ENCODE results near the gene DPH1.

Gene DPH1

DNA sequence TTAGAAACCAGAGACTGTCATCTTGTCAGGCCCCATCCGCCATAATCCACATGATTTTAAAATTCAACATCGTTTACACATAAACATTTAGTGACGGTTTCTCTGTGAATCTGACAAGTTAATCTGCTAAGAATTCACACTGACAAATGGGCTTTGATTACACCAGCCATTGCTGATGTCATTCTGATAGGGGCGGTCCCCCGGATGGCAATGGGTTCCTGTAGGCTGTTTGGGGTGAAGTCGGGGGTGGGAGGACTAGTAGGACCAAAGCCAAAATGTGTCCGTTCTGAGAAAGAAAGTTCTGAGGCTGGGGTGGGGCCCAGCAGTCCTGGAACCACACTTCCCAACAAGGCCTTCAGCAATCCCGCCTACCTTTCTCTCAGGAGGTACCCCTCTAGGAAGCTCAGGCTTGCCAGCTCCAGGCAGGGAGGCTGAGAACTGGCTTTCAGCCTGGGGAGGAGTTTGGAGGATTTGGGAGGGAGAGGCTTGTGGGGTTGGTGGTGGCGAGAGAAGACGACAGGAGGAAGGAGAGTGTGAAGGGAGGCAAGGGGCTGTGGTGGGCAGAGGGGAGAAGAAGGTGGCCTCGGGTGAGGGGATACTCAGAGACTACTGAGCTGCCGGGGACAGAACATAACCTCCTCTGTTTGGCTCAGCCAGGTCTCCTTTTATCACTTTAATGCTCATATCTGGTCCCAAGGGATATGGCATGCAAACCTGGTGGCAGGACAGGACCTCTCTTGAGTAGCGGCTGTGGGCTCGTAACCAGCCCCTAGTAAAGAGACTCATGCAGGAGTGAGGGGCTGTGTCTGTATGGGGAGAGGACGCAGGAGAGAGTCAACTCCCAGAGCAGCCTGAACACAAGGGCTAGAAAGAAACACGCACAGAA lies 33.6 kb downstream of the DPH1 start:
- no peak for DNase-seq

DNA sequence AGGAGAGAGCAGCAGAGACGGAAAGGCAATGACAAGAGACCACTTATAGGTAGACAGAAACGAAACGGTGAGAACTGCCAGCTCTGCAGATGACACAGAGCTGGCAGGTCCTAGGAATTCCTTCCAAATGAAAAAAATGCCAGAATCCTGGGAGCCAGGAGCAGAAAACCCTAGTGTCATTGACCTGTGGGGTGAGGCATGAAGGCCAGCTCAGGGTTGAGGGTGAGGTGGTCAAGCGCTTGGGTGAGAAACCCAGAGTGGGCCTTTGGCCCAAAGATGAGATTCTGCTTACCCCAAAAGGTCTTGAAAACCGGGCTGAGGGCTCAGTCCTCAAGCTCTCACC lies 34.2 kb downstream of the DPH1 start:
- no peak for DNase-seq

GRCh38 chr17:2064520-2064971 lies 34.6 kb downstream of the DPH1 start:
- DNase-seq = no peak

- DNase-seq = no peak
Observed at GRCh38 chr17:2064980-2065785, 35.2 kb downstream of the DPH1 start.

DNA sequence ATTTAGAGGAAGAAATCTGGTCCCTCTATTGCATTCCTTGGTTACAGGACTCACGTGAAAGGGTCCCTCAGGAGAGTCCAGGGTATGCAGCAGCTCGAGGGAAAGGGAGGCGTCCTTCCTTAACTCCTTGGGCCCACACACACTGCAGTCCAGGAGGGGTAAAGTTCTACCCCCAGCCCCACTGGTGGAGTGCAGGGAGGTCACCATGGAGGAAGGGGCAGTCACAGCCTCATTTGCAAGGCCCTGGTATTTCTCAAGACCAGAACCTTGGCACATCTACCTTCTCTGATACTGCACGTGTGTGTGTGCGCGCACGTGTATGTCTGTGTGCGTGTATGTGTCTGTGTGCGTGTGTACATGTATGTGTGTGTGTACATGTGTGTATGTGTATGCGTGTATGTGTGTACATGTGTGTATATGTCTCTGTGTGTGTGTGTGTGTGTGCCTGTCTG lies 36.0 kb downstream of the DPH1 start:
- DNase-seq = no peak

DNA sequence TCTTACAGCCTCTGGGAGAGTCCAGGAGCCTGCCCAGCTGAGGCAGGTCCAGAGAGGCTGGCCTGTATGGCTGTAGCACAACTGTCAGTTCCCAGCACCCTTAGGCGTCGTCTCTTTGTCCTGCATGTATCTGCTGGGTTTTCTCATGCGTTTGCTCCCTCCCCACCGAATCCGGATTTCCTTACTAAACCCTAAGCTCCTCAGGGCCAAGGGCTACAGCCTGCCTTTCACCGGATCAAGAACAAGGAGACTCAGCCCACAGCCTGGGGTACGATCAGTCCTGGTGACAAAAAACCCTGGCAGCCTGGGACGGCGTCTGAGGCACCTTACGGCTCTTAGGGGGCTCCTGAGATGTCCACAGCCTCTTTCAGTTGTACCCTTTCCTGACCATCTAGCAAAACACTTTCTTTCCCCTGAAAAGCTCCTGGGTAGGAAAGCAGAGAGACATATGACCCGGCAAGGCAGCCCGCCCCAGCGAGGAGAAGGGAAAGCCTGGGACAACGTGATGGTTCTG lies 37.2 kb downstream of the DPH1 start:
- no peak for DNase-seq

DNA sequence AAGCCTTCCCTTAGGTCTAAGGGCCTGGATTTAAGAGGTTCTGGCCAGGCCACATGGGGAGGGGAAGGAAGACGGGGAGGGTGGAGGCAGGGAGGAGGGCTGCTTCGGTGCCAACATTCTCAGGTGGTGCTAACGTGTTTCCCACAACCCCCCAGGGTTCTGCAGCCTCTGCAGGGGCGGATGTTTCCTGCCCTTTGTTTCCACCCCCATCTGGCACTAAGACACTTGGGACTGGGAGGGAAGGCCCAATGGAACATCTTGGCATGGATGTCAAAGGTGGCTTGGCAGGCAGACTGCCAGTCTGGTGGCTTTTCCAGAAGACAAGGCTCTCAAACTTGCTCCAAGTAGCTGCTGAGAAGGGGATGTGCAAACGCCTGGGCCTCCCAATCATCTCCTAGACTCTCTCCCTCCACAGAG lies 37.7 kb downstream of the DPH1 start:
- no peak for DNase-seq

- DNase-seq = no peak
Observed at GRCh38 chr17:2068031-2068518, 38.1 kb downstream of the DPH1 start.

- DNase-seq = no peak
Observed at GRCh38 chr17:2068519-2069051, 38.6 kb downstream of the DPH1 start.

GRCh38 chr17:2070241-2071023 lies 40.5 kb downstream of the DPH1 start:
- no peak for DNase-seq

- no peak for DNase-seq
Observed at GRCh38 chr17:2071024-2071385, 41.1 kb downstream of the DPH1 start.

DNA sequence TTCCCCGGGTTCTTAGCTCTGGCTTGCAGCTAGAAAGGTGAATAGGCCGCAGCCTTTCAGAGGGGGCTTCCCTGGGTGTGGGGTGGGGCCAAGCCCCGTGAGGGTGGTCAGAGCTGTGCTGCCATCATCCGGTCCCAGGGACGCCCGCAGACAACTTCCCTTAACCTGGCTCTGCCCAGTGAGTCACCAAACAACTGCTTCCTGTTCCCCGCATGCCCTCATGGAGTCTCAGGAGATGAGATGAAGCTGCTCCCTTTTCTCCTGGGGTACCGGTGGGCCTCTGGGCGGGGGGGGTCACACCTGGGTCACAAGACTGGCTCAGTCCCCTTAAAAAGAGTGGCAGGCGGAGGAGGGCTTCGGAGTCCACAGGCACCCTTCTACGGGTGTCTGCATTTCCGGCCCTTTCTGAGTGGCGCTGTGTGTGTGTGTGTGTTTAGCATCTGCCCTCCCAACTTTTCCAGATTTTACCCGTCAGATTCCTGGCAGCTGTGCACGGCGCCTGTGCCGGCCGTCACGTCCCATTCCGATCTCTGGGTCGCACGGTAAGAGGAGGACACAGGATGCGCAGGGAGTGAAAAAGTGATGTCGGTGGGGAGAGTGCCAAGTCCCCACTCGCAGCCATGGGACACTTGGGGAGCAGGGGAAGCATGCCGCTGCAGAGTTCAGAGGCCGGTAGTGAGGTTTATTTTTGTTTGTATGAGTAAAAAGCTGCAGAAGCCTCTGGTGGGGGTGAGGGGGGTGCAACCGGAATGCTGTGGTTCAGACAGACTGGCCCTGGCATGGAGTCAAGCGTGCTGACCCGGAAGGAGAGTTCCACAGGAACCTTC lies 41.7 kb downstream of the DPH1 start:
- no peak for DNase-seq

DNA sequence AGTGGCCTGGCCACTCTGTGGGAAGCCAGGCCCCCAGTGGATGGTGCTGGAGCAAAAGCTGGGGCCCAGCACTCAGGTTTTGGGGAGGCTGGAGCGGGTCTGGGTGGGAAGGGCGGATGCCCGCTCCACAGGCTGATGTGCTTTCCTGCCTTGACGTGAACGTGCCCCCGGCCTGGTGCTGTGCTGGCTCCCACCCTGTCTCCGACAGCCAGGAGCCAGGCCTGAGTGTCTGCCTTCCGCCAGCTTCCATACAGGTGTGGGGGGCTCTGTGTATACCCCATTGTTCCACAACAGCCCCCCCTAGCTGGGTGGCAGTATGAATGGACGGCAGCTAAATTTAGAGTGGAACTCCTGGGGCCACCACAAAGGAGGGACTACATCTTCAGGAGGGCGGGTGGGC lies 45.0 kb downstream of the DPH1 start:
- no peak for DNase-seq

DNA sequence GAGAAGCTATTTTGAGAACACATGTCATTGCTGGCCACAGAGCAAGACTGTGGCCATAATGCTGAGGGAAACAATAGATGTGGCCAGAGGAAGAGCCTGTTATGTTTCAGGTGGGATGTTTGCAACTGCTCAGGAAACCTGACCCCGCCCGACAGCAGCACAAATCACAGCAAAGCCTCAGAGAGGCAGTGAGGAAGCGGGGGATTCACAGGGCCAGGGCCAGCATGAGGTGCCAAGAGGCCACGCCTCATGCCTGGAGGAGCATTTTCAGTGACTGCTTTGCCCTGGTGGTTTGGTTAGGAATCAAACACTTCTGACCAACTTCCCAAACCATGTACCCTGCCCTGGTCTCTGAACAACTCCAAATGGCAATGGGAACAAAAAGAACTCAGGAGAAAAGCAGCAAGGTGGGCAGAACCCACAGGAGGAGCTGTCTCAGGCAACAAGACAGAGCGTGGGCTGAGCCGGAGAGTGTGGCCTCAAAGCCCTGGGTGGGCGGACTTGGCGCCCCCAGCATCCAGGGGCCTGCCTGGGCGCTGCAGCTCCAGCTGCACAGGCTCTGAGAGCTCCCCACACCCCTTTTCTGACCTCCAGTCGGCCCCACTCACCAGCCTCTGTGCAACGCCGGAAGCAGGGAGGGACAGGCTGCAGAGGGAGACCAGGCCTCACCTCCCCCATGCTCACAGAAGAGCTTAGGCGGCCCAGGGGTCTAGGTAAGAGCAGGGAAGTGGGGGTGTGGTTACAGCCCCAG lies 45.6 kb downstream of the DPH1 start:
- DNase-seq = no peak

GRCh38 chr17:2076087-2076984 lies 46.4 kb downstream of the DPH1 start:
- DNase-seq = no peak

- DNase-seq = no peak
Observed at GRCh38 chr17:2077040-2077439, 47.1 kb downstream of the DPH1 start.

DNA sequence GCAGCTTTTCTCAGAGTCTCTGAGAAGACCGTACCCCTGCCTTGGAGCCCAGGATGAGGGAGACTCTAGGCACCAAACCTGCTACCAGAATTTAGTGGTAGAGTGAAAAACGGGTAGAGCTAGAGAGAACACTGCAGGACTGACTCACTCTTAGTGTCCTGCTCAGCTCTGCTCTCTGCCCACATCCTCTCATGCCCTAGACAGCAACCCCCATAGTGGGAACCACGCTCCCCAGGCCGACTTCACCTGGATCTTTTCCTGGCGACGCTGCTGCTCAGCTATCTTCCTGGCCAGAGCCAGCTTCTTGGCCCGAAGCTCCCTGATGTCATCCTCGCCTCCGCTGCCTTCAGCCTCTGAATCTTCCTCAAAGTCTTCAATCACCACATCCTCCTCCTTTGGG lies 51.6 kb downstream of the DPH1 start:
- no peak for DNase-seq

- DNase-seq = no peak
Observed at GRCh38 chr17:2082003-2082781, 52.2 kb downstream of the DPH1 start.

DNA sequence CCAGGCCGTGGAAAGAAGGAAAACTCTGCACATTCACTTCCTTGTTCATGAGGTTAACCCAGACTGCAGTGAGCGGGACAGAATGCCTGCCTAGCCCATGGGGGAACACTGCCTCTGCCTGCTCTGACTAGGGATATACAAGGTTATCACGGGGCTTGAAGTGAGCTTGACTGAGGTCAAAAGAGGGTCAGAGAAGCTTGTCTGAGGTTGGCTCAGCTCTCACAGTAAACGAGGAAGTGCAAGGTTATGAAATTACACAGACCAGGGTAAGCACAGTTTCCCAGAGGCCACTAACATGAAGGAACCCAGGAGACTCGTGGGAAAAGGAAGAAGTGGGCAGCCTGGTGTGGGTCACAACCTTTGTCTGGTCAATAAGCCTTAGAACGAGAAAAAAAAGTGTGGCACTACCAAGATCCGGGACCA lies 53.7 kb downstream of the DPH1 start:
- DNase-seq = no peak

Data from NCI-H1105 treated with DMSO at 0.1 percent for 48 hours (cell line).